ENCODE data around the gene ZNF608. TPM values are rescaled to one million over a fixed set of nuclear protein-coding genes. Genes with fewer than 3 reads are reported as not detected.

ZNF608 gene
- total RNA-seq, 6 experiments from 2014 or later: 3.9 to 6.5 (median 4.9) TPM

DNA sequence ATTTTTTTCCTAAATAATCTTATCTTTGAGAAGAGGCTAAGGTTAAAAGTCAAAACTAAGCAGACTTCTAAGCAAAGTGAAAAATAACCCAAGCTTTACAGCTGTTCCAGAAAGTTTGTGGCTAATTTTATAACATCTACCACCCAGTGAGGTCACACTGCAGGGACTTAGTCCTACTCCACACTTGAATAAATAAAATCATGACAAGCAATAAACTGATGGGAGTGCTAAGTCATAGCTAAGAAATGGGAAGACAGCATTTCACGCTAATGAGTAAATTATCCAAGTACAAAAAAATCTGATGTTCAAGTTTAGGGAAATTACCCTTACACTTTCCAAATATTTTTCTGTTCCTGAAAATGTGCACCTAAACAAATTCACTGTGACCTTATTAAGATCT lies 47.7 kb downstream of the ZNF608 start:
- Histone ChIP-seq H3K4me1 (no peaks in the 10 kb centered on the region), H3K4me3 (no peak overlapping the region), H3K27ac (peak overlapping the region in 2 of 3 donors; percentile 4 to 9), H3K36me3 (no peaks in the 10 kb centered on the region), H3K9me3 (no peaks in the 10 kb centered on the region), H3K27me3 (no peaks in the 10 kb centered on the region)
- DNase-seq: no peak
- peak in 1 of 4 donors; percentile 28 for ATAC-seq
- no peak for TF ChIP-seq POLR2A (IDR thresholded peaks at IDR 0.05)
- TF ChIP-seq CTCF (IDR thresholded peaks at IDR 0.05): no peak
- WGBS (ENCODE audit: insufficient coverage, low coverage, low lambda C conversion rate, missing lambda C conversion rate): 50% methylated on average over 1 of the region's 1 CpG
- intact Hi-C loops (cut with DNase I): no loop called here

- no peaks in the 10 kb centered on the region for H3K27me3 ChIP-seq
- no peaks in the 10 kb centered on the region for H3K4me1 ChIP-seq
- H3K4me3 ChIP-seq: no peak overlapping the region
- ATAC-seq: peak; percentile 19 to 49 (median 40)
- DNase-seq: no peak
- H3K27ac ChIP-seq: peak overlapping the region in 2 of 3 donors; percentile 4 to 9
- no peak for TF ChIP-seq CTCF (IDR thresholded peaks at IDR 0.05)
- TF ChIP-seq POLR2A (IDR thresholded peaks at IDR 0.05): no peak
- no peaks in the 10 kb centered on the region for H3K9me3 ChIP-seq
- intact Hi-C loops (cut with DNase I): no loop called here
- WGBS (ENCODE audit: insufficient coverage, low coverage, low lambda C conversion rate, missing lambda C conversion rate): 72% methylated on average over 4 of the region's 4 CpGs
- no peaks in the 10 kb centered on the region for H3K36me3 ChIP-seq
Observed at GRCh38 chr5:124697933-124698591, 48.4 kb downstream of the ZNF608 start.

GRCh38 chr5:124697501-124697900 lies 48.9 kb downstream of the ZNF608 start:
- no peaks in the 10 kb centered on the region for H3K4me1 ChIP-seq
- no peaks in the 10 kb centered on the region for H3K27me3 ChIP-seq
- no peak for DNase-seq
- no peak for ATAC-seq
- no peaks in the 10 kb centered on the region for H3K9me3 ChIP-seq
- 90% methylated on average over 1 of the region's 1 CpG for WGBS (ENCODE audit: insufficient coverage, low coverage, low lambda C conversion rate, missing lambda C conversion rate)
- H3K27ac ChIP-seq: no peak overlapping the region
- intact Hi-C loops (cut with DNase I): no loop called here
- no peaks in the 10 kb centered on the region for H3K36me3 ChIP-seq
- H3K4me3 ChIP-seq: no peak overlapping the region
- TF ChIP-seq CTCF (IDR thresholded peaks at IDR 0.05) (no peak), POLR2A (IDR thresholded peaks at IDR 0.05) (no peak)

- DNase-seq: no peak
- Histone ChIP-seq H3K27ac (no peak overlapping the region), H3K27me3 (no peaks in the 10 kb centered on the region), H3K4me3 (no peak overlapping the region), H3K36me3 (no peaks in the 10 kb centered on the region), H3K9me3 (no peaks in the 10 kb centered on the region), H3K4me1 (no peaks in the 10 kb centered on the region)
- intact Hi-C loops (cut with DNase I): no loop called here
- ATAC-seq: no peak
- no peak for TF ChIP-seq CTCF (IDR thresholded peaks at IDR 0.05)
- TF ChIP-seq POLR2A (IDR thresholded peaks at IDR 0.05): no peak
- WGBS (ENCODE audit: insufficient coverage, low coverage, low lambda C conversion rate, missing lambda C conversion rate): 92% methylated on average over 7 of the region's 7 CpGs
Observed at GRCh38 chr5:124696898-124697297, 49.5 kb downstream of the ZNF608 start.

Data from right lobe of liver (tissue), 6 donors.